ENCODE results near the gene FSHR. TPM values are rescaled to one million over a fixed set of nuclear protein-coding genes. Genes with fewer than 3 reads are reported as not detected.

Gene FSHR
- total and polyA plus RNA-seq, 2 experiments from 2014 or later, result not detected

DNA sequence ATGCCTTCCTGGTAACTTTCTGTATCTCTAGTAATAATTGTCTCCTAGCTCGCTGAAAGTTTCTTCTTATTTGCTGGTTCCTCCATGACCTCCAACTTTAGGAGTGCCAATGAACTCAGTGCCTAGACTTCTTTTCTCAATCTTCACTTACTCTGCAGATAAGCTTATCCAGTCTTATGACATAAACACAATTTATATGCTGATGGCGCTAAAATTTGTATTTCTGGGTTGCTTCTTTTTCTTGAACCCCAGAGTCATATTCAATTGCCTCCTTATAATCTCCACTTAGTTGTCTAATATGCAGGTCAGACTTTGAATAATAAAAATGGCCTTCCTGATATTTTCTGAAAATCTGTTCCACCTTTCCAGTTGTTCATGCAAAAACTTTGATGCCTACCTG is 182.5 kb downstream of the FSHR start:
- H3K27ac ChIP-seq, result no peak overlapping the region
- no peaks in the 10 kb centered on the region for H4K20me1 ChIP-seq (ENCODE audit: insufficient read depth)
- in situ Hi-C loops (cut with MboI), result no loop called here
- no peaks in the 10 kb centered on the region for H3K36me3 ChIP-seq (ENCODE audit: low read depth)
- no peak overlapping the region for H3K9ac ChIP-seq
- no peaks in the 10 kb centered on the region for H3K4me1 ChIP-seq (ENCODE audit: insufficient read depth)
- H3K4me3 ChIP-seq, result no peak overlapping the region
- no peaks in the 10 kb centered on the region for H3K79me2 ChIP-seq (ENCODE audit: insufficient read depth)
- no peak overlapping the region for H3K4me2 ChIP-seq (ENCODE audit: unreplicated experiment)
- WGBS, 2 experiments (ENCODE audit: low coverage in 1 of 2, low lambda C conversion rate in 2 of 2, missing lambda C conversion rate in 2 of 2), result 48 to 50% methylated on average over 2 of the region's 2 CpGs
- no peak overlapping the region for H2AFZ ChIP-seq
- TF ChIP-seq EZH2 (IDR thresholded peaks at IDR 0.05; ENCODE audit: insufficient read depth, poor library complexity, severe bottlenecking), result no peak
- TF ChIP-seq EZH2phosphoT487 (IDR thresholded peaks at IDR 0.05; ENCODE audit: insufficient read depth, low read depth), result no peak
- H3K9me3 ChIP-seq (ENCODE audit: low read depth), result no peaks in the 10 kb centered on the region
- no peak for DNase-seq
- H3K9me2 ChIP-seq (ENCODE audit: insufficient read depth), result no peaks in the 10 kb centered on the region
- H3K27me3 ChIP-seq (replicated peaks; ENCODE audit: insufficient read depth), result no peaks in the 10 kb centered on the region
- H3F3A ChIP-seq (ENCODE audit: insufficient read depth), result no peaks in the 10 kb centered on the region

DNA sequence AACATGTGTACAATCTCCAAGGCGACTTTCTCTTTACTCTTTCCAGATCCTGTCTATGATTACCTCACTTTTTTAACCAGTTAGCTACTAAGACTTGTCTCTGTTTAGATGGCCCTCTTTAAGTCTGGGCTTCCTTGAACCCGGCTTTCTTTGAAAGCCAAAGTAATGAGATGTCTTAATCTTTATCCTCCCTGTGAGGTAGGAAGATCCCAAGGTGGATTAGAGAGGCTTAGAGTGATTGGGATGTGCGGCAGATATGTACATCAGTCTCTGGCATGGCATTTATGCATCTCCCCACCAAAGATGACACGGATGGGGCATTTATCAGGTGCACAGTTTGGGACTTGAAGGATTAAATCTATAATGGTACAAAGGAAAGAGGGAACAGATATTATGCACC is 186.3 kb downstream of the FSHR start:
- no peak for DNase-seq
- Histone ChIP-seq H3K36me3 (ENCODE audit: low read depth) (no peaks in the 10 kb centered on the region), H3K9me2 (ENCODE audit: insufficient read depth) (no peaks in the 10 kb centered on the region), H4K20me1 (ENCODE audit: insufficient read depth) (no peaks in the 10 kb centered on the region), H3K27ac (no peak overlapping the region), H3K4me1 (ENCODE audit: insufficient read depth) (no peaks in the 10 kb centered on the region), H3K9ac (no peak overlapping the region), H3K79me2 (ENCODE audit: insufficient read depth) (no peaks in the 10 kb centered on the region), H2AFZ (no peak overlapping the region), H3F3A (ENCODE audit: insufficient read depth) (no peaks in the 10 kb centered on the region), H3K9me3 (ENCODE audit: low read depth) (no peaks in the 10 kb centered on the region), H3K4me3 (no peak overlapping the region), H3K27me3 (replicated peaks; ENCODE audit: insufficient read depth) (no peaks in the 10 kb centered on the region), H3K4me2 (ENCODE audit: unreplicated experiment) (no peak overlapping the region)
- in situ Hi-C loops (cut with MboI), result no loop called here
- WGBS, 2 experiments (ENCODE audit: low coverage in 1 of 2, low lambda C conversion rate in 2 of 2, missing lambda C conversion rate in 2 of 2), result 16 to 18% methylated on average over 4 of the region's 4 CpGs
- TF ChIP-seq EZH2 (IDR thresholded peaks at IDR 0.05; ENCODE audit: insufficient read depth, poor library complexity, severe bottlenecking), result no peak
- no peak for TF ChIP-seq EZH2phosphoT487 (IDR thresholded peaks at IDR 0.05; ENCODE audit: insufficient read depth, low read depth)

- Histone ChIP-seq H3K4me2 (ENCODE audit: unreplicated experiment) (no peak overlapping the region), H3K9me3 (ENCODE audit: low read depth) (no peaks in the 10 kb centered on the region), H3K27ac (no peak overlapping the region), H3K9me2 (ENCODE audit: insufficient read depth) (no peaks in the 10 kb centered on the region), H3F3A (ENCODE audit: insufficient read depth) (no peaks in the 10 kb centered on the region), H3K36me3 (ENCODE audit: low read depth) (no peaks in the 10 kb centered on the region), H4K20me1 (ENCODE audit: insufficient read depth) (no peaks in the 10 kb centered on the region), H3K9ac (no peak overlapping the region), H3K4me3 (no peak overlapping the region), H3K4me1 (ENCODE audit: insufficient read depth) (no peaks in the 10 kb centered on the region), H3K27me3 (replicated peaks; ENCODE audit: insufficient read depth) (no peaks in the 10 kb centered on the region), H2AFZ (no peak overlapping the region), H3K79me2 (ENCODE audit: insufficient read depth) (no peaks in the 10 kb centered on the region)
- WGBS, 2 experiments (ENCODE audit: low coverage in 1 of 2, low lambda C conversion rate in 2 of 2, missing lambda C conversion rate in 2 of 2), result 27 to 29% methylated on average over 1 of the region's 1 CpG
- in situ Hi-C loops (cut with MboI), result no loop called here
- no peak for DNase-seq
- no peak for TF ChIP-seq EZH2 (IDR thresholded peaks at IDR 0.05; ENCODE audit: insufficient read depth, poor library complexity, severe bottlenecking)
- no peak for TF ChIP-seq EZH2phosphoT487 (IDR thresholded peaks at IDR 0.05; ENCODE audit: insufficient read depth, low read depth)
Measured at GRCh38 chr2:48965204-48965603, 189.1 kb downstream of the FSHR start.

GRCh38 chr2:48961009-48961408 is 193.3 kb downstream of the FSHR start:
- no peaks in the 10 kb centered on the region for H3K9me2 ChIP-seq (ENCODE audit: insufficient read depth)
- DNase-seq, result no peak
- no peak overlapping the region for H3K4me2 ChIP-seq (ENCODE audit: unreplicated experiment)

DNA sequence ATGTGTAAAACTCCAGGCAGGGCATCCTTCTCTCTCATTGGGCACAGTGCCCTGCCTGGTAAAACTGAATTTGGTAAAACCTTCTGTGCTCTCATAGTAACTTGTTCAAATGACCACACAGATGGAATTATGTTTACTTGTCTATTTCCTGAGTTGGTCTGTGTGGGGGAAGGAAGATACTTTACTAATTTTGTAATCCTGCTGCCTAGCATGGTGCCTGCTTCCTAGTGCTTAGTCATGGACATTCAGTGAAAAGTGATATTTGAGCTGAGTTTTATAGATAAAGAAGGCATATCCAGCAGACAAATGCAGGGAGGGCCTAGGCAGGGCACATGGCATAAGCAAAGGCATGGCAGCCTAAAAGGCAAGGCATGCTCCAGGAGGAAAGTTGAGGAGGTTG is 199.4 kb downstream of the FSHR start:
- Histone ChIP-seq H3K4me1 (ENCODE audit: insufficient read depth) (no peaks in the 10 kb centered on the region), H3K4me3 (no peak overlapping the region), H3K27ac (no peak overlapping the region), H3K9me2 (ENCODE audit: insufficient read depth) (no peaks in the 10 kb centered on the region), H2AFZ (no peak overlapping the region), H3K4me2 (ENCODE audit: unreplicated experiment) (no peak overlapping the region), H3K36me3 (ENCODE audit: low read depth) (no peaks in the 10 kb centered on the region), H3K9ac (no peak overlapping the region), H3F3A (ENCODE audit: insufficient read depth) (no peaks in the 10 kb centered on the region), H3K79me2 (ENCODE audit: insufficient read depth) (no peaks in the 10 kb centered on the region), H3K9me3 (ENCODE audit: low read depth) (no peaks in the 10 kb centered on the region), H4K20me1 (ENCODE audit: insufficient read depth) (no peaks in the 10 kb centered on the region), H3K27me3 (replicated peaks; ENCODE audit: insufficient read depth) (no peaks in the 10 kb centered on the region)
- in situ Hi-C loops (cut with MboI), result no loop called here
- no peak for DNase-seq
- TF ChIP-seq EZH2phosphoT487 (IDR thresholded peaks at IDR 0.05; ENCODE audit: insufficient read depth, low read depth) (no peak), EZH2 (IDR thresholded peaks at IDR 0.05; ENCODE audit: insufficient read depth, poor library complexity, severe bottlenecking) (no peak)

More at GRCh38 chr2:48961009-48961408, 193.3 kb downstream of the FSHR start:
- 2 to 6% methylated on average over 4 of the region's 4 CpGs for WGBS, 2 experiments (ENCODE audit: low coverage in 1 of 2, low lambda C conversion rate in 2 of 2, missing lambda C conversion rate in 2 of 2)
- H4K20me1 ChIP-seq (ENCODE audit: insufficient read depth), result no peaks in the 10 kb centered on the region
- no peaks in the 10 kb centered on the region for H3K9me3 ChIP-seq (ENCODE audit: low read depth)
- H3K27me3 ChIP-seq (replicated peaks; ENCODE audit: insufficient read depth), result no peaks in the 10 kb centered on the region
- in situ Hi-C loops (cut with MboI), result no loop called here
- no peaks in the 10 kb centered on the region for H3K36me3 ChIP-seq (ENCODE audit: low read depth)
- TF ChIP-seq EZH2phosphoT487 (IDR thresholded peaks at IDR 0.05; ENCODE audit: insufficient read depth, low read depth), result no peak
- no peak for TF ChIP-seq EZH2 (IDR thresholded peaks at IDR 0.05; ENCODE audit: insufficient read depth, poor library complexity, severe bottlenecking)
- no peak overlapping the region for H3K9ac ChIP-seq
- H2AFZ ChIP-seq, result no peak overlapping the region
- H3K27ac ChIP-seq, result no peak overlapping the region
- no peaks in the 10 kb centered on the region for H3K4me1 ChIP-seq (ENCODE audit: insufficient read depth)
- no peak overlapping the region for H3K4me3 ChIP-seq
- no peaks in the 10 kb centered on the region for H3K79me2 ChIP-seq (ENCODE audit: insufficient read depth)
- H3F3A ChIP-seq (ENCODE audit: insufficient read depth), result no peaks in the 10 kb centered on the region

Measured in GM23248 (cell line).